Activated CD8-positive, alpha-beta T cell treated with anti-CD3 and anti-CD28 coated beads for 36 hours (primary cell): Measurements from ENCODE around the gene HOXC4. TPM values are rescaled to one million over a fixed set of nuclear protein-coding genes. Genes with fewer than 3 reads are reported as not detected.

Experiments used
- ATAC-seq: fragments of 200-7000 bp; cut with Tn5 transposase; one replicate; pipeline ENCODE4 v1.10.0; 2021; ENCODE audit warnings: mild to moderate bottlenecking, moderate library complexity
- CTCF ChIA-PET: fragments of 350-600 bp; sonication (Branson Sonifier 250); formaldehyde crosslinking; loops from one replicate; lab custom pipeline; 2021; ENCODE audit warnings: antibody characterized with exemption; lab: Charles Lee
- POLR2A ChIA-PET: fragments of 350-600 bp; sonication (Branson Sonifier 250); formaldehyde crosslinking; loops from one replicate; lab custom pipeline; 2021; ENCODE audit warnings: antibody characterized with exemption; lab: Charles Lee
- DNase-seq: peaks from one replicate; pipeline ENCODE4 v3.0.0-alpha.2; 2020
- H3K27ac Mint-ChIP-seq: one replicate; pipeline ENCODE4 v1.8.0; 2021; ENCODE audit warnings: mild to moderate bottlenecking, mixed read lengths
- H3K27me3 Mint-ChIP-seq: one replicate; pipeline ENCODE4 v1.8.0; 2021; ENCODE audit warnings: mixed read lengths
- H3K36me3 Mint-ChIP-seq: one replicate; pipeline ENCODE4 v1.8.0; 2021; ENCODE audit warnings: low read depth, mixed read lengths
- H3K4me1 Mint-ChIP-seq: one replicate; pipeline ENCODE4 v1.8.0; 2021; ENCODE audit warnings: low read depth, mixed read lengths
- H3K4me3 Mint-ChIP-seq: one replicate; pipeline ENCODE4 v1.8.0; 2021; ENCODE audit warnings: mild to moderate bottlenecking, moderate library complexity, mixed read lengths
- H3K9me3 Mint-ChIP-seq: one replicate; pipeline ENCODE4 v1.8.0; 2021; ENCODE audit warnings: mixed read lengths
- intact Hi-C: fragments of 100-400 bp; cut with micrococcal nuclease; formaldehyde crosslinking; loops from one replicate; pipeline ENCODE4 v1.10.0; 2022
- total RNA-seq, 2 experiments: library from RNA; stranded (reverse); gene quantifications; one replicate each; pipeline ENCODE4 v1.2.3, GENCODE V29; 2021
- TF ChIP-seq, protein P1 (sequence below): fragments of 200-600 bp; IDR thresholded peaks from one replicate; pipeline ENCODE4 v1.8.0; 2022; ENCODE audit warnings: antibody characterized with exemption, mild to moderate bottlenecking

Gene HOXC4
- total RNA-seq, 2 experiments from 2014 or later = 0.89 to 1.2 TPM

DNA sequence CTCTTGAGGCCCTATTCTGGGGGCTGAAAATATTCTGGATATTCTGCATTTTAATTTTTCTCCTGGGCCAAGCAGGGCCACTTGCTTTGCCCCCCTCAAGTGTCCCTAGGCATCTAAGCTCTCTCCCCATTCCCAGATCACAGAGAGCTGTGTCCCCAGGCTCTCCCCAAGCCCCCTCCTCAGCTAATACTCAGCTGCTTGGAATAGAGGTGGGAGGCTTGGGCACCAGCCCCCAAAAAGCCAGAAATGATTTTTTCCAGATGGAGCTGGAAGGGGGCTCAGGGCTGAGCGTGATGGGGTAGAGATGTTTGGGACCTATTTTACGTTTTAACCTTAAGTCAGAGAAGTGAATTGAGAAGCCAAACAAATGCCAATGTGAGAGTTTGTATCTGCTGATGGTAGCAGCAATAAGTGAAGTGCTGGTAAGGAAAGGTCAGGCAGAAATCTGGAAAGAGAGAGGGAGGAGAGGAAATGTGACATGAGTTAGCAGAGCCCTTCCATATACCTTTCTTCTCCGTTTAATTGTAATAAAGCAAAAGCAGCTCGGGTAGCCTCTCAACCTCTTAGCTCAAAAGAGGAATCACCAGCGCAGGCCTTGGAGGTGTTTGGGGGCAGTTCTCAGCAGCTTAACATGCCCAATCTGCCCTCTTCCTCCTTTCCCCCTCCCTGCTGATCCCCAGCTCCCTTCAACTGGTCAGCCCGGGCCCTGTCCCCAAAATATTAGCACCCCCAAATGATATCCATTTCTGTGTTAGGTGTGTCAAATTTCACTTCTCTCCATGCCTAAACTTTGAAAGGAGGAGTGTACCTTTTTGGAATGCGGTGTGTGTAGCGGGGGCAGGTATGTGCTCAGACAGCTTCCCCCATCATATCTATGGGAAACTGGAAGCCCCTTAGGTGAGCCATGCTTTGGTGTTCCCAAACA lies 30.4 kb upstream of the HOXC4 start:
- H3K27me3 Mint-ChIP-seq = peaks cover 67% of the 10 kb centered on the region
- ATAC-seq (no peak), DNase-seq (no peak)
- no peaks in the 10 kb centered on the region for H3K36me3 Mint-ChIP-seq
- no peaks in the 10 kb centered on the region for H3K9me3 Mint-ChIP-seq
- H3K27ac Mint-ChIP-seq = no peak overlapping the region
- TF ChIP-seq, protein P1, sequence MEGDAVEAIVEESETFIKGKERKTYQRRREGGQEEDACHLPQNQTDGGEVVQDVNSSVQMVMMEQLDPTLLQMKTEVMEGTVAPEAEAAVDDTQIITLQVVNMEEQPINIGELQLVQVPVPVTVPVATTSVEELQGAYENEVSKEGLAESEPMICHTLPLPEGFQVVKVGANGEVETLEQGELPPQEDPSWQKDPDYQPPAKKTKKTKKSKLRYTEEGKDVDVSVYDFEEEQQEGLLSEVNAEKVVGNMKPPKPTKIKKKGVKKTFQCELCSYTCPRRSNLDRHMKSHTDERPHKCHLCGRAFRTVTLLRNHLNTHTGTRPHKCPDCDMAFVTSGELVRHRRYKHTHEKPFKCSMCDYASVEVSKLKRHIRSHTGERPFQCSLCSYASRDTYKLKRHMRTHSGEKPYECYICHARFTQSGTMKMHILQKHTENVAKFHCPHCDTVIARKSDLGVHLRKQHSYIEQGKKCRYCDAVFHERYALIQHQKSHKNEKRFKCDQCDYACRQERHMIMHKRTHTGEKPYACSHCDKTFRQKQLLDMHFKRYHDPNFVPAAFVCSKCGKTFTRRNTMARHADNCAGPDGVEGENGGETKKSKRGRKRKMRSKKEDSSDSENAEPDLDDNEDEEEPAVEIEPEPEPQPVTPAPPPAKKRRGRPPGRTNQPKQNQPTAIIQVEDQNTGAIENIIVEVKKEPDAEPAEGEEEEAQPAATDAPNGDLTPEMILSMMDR = no peak
- intact Hi-C loops = no loop called here
- H3K4me1 Mint-ChIP-seq = peaks cover 5% of the 10 kb centered on the region
- POLR2A ChIA-PET = interaction anchor here (1.6 kb wide), 1 partner anchor 13 kb away, joined by 5 read pairs; no protein-coding TSS in a partner anchor
- H3K4me3 Mint-ChIP-seq = no peak overlapping the region
- CTCF ChIA-PET = interaction anchor here (0.7 to 3.7 kb wide), 10 partner anchors 10 to 192 kb away, joined by 3 to 30 read pairs (median 12); partner anchors contain the start of genes HOXC10, HOXC5 and HOXC9

DNA sequence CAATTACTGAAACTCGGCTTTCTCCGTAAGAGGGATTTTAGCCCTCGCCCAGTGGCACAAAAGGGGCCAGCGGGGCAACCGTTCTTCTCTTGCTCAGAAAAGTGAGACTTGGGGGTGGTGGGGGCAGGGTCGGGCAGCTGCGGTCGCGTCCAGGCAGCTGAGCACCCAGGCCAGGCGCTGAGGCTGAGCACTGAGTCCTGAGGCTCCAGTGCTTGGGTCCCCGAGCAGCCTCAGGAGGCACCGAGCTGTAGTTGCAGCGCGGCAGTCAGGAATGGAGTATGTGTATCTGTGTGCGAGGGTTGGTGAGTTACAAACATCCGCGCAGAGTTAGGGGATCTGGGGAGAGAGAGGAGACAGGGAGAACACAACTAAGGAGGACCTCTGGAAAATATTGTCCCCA lies 29.5 kb upstream of the HOXC4 start:
- CTCF ChIA-PET = interaction anchor here (0.9 to 3.7 kb wide), 10 partner anchors 9 to 191 kb away, joined by 3 to 30 read pairs (median 12); partner anchors contain the start of genes HOXC10, HOXC5 and HOXC9
- intact Hi-C loops = no loop called here
- Mint-ChIP-seq H3K36me3 (no peaks in the 10 kb centered on the region), H3K4me1 (peaks cover 2% of the 10 kb centered on the region), H3K4me3 (no peak overlapping the region), H3K27me3 (peaks cover 69% of the 10 kb centered on the region), H3K9me3 (no peaks in the 10 kb centered on the region), H3K27ac (no peak overlapping the region)
- no peak for DNase-seq
- TF ChIP-seq, protein P1 = no peak
- POLR2A ChIA-PET = interaction anchor here (1.6 kb wide), 1 partner anchor 14 kb away, joined by 5 read pairs; no protein-coding TSS in a partner anchor
- no peak for ATAC-seq

GRCh38 chr12:54024581-54025305 lies 28.9 kb upstream of the HOXC4 start:
- TF ChIP-seq, protein P1 = no peak
- CTCF ChIA-PET = interaction anchor here (0.7 to 3.7 kb wide), 7 partner anchors 8 to 190 kb away, joined by 4 to 30 read pairs (median 15); partner anchors contain the start of gene HOXC5
- H3K27me3 Mint-ChIP-seq = peaks cover 70% of the 10 kb centered on the region
- no peak for DNase-seq
- ATAC-seq = no peak
- no peak overlapping the region for H3K4me3 Mint-ChIP-seq
- no peak overlapping the region for H3K27ac Mint-ChIP-seq
- POLR2A ChIA-PET = no interaction called here
- H3K9me3 Mint-ChIP-seq = no peaks in the 10 kb centered on the region
- intact Hi-C loops = loop anchor here (5.0 kb wide), 1 partner anchor 37 kb away; the partner anchor contains the start of gene HOXC10
- peaks cover 5% of the 10 kb centered on the region for H3K4me1 Mint-ChIP-seq
- no peaks in the 10 kb centered on the region for H3K36me3 Mint-ChIP-seq

GRCh38 chr12:54025499-54026405 lies 27.9 kb upstream of the HOXC4 start:
- Mint-ChIP-seq H3K9me3 (no peaks in the 10 kb centered on the region), H3K4me1 (peaks cover 11% of the 10 kb centered on the region), H3K27ac (no peak overlapping the region), H3K27me3 (peaks cover 72% of the 10 kb centered on the region), H3K36me3 (no peaks in the 10 kb centered on the region), H3K4me3 (no peak overlapping the region)
- POLR2A ChIA-PET = no interaction called here
- TF ChIP-seq, protein P1 = no peak
- ATAC-seq = no peak
- DNase-seq = no peak
- intact Hi-C loops = loop anchor here (5.0 kb wide), 1 partner anchor 38 kb away; the partner anchor contains the start of gene HOXC10
- CTCF ChIA-PET = interaction anchor here (0.7 to 3.7 kb wide), 8 partner anchors 10 to 182 kb away, joined by 3 to 18 read pairs (median 4); partner anchors contain the start of genes HOXC8, HOXC9 and SMUG1
